ENCODE data around the gene RASSF5. TPM values are rescaled to one million over a fixed set of nuclear protein-coding genes. Genes with fewer than 3 reads are reported as not detected.

Gene RASSF5
- total RNA-seq, 1 experiment from 2014 or later = 1.3 TPM

GRCh38 chr1:206476058-206476457 lies 31.3 kb upstream of the RASSF5 start:
- H3K9me3 Mint-ChIP-seq (ENCODE audit: unreplicated experiment) = no peaks in the 10 kb centered on the region
- no TSS peak for BruUV-seq (replicated peaks)
- DNase-seq = no peak
- TF ChIP-seq, protein P1, sequence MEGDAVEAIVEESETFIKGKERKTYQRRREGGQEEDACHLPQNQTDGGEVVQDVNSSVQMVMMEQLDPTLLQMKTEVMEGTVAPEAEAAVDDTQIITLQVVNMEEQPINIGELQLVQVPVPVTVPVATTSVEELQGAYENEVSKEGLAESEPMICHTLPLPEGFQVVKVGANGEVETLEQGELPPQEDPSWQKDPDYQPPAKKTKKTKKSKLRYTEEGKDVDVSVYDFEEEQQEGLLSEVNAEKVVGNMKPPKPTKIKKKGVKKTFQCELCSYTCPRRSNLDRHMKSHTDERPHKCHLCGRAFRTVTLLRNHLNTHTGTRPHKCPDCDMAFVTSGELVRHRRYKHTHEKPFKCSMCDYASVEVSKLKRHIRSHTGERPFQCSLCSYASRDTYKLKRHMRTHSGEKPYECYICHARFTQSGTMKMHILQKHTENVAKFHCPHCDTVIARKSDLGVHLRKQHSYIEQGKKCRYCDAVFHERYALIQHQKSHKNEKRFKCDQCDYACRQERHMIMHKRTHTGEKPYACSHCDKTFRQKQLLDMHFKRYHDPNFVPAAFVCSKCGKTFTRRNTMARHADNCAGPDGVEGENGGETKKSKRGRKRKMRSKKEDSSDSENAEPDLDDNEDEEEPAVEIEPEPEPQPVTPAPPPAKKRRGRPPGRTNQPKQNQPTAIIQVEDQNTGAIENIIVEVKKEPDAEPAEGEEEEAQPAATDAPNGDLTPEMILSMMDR (IDR thresholded peaks at IDR 0.05; ENCODE audit: insufficient read depth in 1 of 2, low read depth in 1 of 2, low read length in 1 of 2, severe bottlenecking in 1 of 2, unreplicated experiment in 1 of 2) = no peak
- Histone ChIP-seq H3K27me3 (replicated peaks; ENCODE audit: control insufficient read depth, insufficient read depth, low read length) (no peaks in the 10 kb centered on the region), H3K36me3 (ENCODE audit: control insufficient read depth, insufficient read depth, low read length) (no peaks in the 10 kb centered on the region; the same call in 1 of the 2 replicates), H3K4me1 (no peaks in the 10 kb centered on the region), H3K9me3 (no peaks in the 10 kb centered on the region), H3K4me3 (ENCODE audit: low read depth, low read length) (no peak overlapping the region)
- H3K36me3 Mint-ChIP-seq (ENCODE audit: insufficient read depth, unreplicated experiment) = peaks cover 14% of the 10 kb centered on the region
- POLR2A ChIA-PET = no interaction called here
- no peak overlapping the region for H3K4me3 Mint-ChIP-seq (ENCODE audit: unreplicated experiment)
- no peak overlapping the region for H3K27ac Mint-ChIP-seq (ENCODE audit: unreplicated experiment)
- H3K27me3 Mint-ChIP-seq (ENCODE audit: insufficient read depth, unreplicated experiment) = no peaks in the 10 kb centered on the region
- intact Hi-C loops (cut with micrococcal nuclease; ENCODE audit: unreplicated experiment) = no loop called here
- CTCF ChIA-PET = no interaction called here
- no peaks in the 10 kb centered on the region for H3K4me1 Mint-ChIP-seq (ENCODE audit: low read depth, unreplicated experiment)

- DNase-seq = no peak
- Histone ChIP-seq H3K9me3 (no peaks in the 10 kb centered on the region), H3K4me1 (no peaks in the 10 kb centered on the region), H3K27me3 (replicated peaks; ENCODE audit: control insufficient read depth, insufficient read depth, low read length) (no peaks in the 10 kb centered on the region), H3K4me3 (ENCODE audit: low read depth, low read length) (no peak overlapping the region), H3K36me3 (ENCODE audit: control insufficient read depth, insufficient read depth, low read length) (no peaks in the 10 kb centered on the region; the same call in 1 of the 2 replicates)
- BruUV-seq (replicated peaks) = no TSS peak
- intact Hi-C loops (cut with micrococcal nuclease; ENCODE audit: unreplicated experiment) = no loop called here
- TF ChIP-seq, protein P1 (IDR thresholded peaks at IDR 0.05; ENCODE audit: insufficient read depth in 1 of 2, low read depth in 1 of 2, low read length in 1 of 2, severe bottlenecking in 1 of 2, unreplicated experiment in 1 of 2) = no peak
- ChIA-PET POLR2A (no interaction called here), CTCF (no interaction called here)
- no peaks in the 10 kb centered on the region for H3K27me3 Mint-ChIP-seq (ENCODE audit: insufficient read depth, unreplicated experiment)
- peaks cover 11% of the 10 kb centered on the region for H3K36me3 Mint-ChIP-seq (ENCODE audit: insufficient read depth, unreplicated experiment)
- H3K27ac Mint-ChIP-seq (ENCODE audit: unreplicated experiment) = no peak overlapping the region
- H3K4me3 Mint-ChIP-seq (ENCODE audit: unreplicated experiment) = no peak overlapping the region
- no peaks in the 10 kb centered on the region for H3K9me3 Mint-ChIP-seq (ENCODE audit: unreplicated experiment)
- no peaks in the 10 kb centered on the region for H3K4me1 Mint-ChIP-seq (ENCODE audit: low read depth, unreplicated experiment)
These were observed 30.7 kb upstream of the RASSF5 start for GRCh38 chr1:206476591-206476990.

- TF ChIP-seq, protein P1 (IDR thresholded peaks at IDR 0.05; ENCODE audit: insufficient read depth in 1 of 2, low read depth in 1 of 2, low read length in 1 of 2, severe bottlenecking in 1 of 2, unreplicated experiment in 1 of 2) = no peak
- intact Hi-C loops (cut with micrococcal nuclease; ENCODE audit: unreplicated experiment) = no loop called here
- Mint-ChIP-seq H3K27ac (ENCODE audit: unreplicated experiment) (no peak overlapping the region), H3K9me3 (ENCODE audit: unreplicated experiment) (no peaks in the 10 kb centered on the region), H3K36me3 (ENCODE audit: insufficient read depth, unreplicated experiment) (peaks cover 10% of the 10 kb centered on the region), H3K27me3 (ENCODE audit: insufficient read depth, unreplicated experiment) (no peaks in the 10 kb centered on the region), H3K4me1 (ENCODE audit: low read depth, unreplicated experiment) (no peaks in the 10 kb centered on the region), H3K4me3 (ENCODE audit: unreplicated experiment) (no peak overlapping the region)
- Histone ChIP-seq H3K9me3 (no peaks in the 10 kb centered on the region), H3K27me3 (replicated peaks; ENCODE audit: control insufficient read depth, insufficient read depth, low read length) (no peaks in the 10 kb centered on the region), H3K4me3 (ENCODE audit: low read depth, low read length) (no peak overlapping the region), H3K4me1 (no peaks in the 10 kb centered on the region), H3K36me3 (ENCODE audit: control insufficient read depth, insufficient read depth, low read length) (no peaks in the 10 kb centered on the region; the same call in 1 of the 2 replicates)
- BruUV-seq (replicated peaks) = no TSS peak
- no peak for DNase-seq
- ChIA-PET CTCF (no interaction called here), POLR2A (no interaction called here)
These were observed 30.2 kb upstream of the RASSF5 start for GRCh38 chr1:206477110-206477509.
